NCI-H748 (cell line): ENCODE data around the gene PCNX4.

Experiments used
- DNase-seq: peaks from one replicate; lab custom pipeline; 2025; ENCODE audit not compliant: unreplicated experiment; lab: John Stamatoyannopoulos, UW

The PCNX4 gene

DNA sequence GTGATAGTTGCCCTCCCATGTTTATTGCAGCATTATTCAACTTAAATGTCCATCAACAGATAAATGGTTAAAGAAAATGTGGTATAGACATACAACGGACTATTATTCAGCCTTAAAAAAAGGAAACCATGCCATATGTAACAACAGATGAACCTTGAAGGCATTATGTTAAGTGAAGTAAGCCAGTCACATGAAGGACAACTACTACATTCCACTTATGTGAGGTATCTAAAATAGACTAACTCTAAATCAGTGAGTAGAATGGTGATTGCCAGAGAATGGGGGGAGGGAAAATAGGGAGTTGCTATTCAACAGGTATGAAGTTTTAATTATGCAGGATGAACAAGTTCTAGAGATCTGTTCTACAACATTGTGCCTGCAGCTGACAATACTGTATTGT, 10.1 kb downstream of the PCNX4 start:
- no peak for DNase-seq

DNA sequence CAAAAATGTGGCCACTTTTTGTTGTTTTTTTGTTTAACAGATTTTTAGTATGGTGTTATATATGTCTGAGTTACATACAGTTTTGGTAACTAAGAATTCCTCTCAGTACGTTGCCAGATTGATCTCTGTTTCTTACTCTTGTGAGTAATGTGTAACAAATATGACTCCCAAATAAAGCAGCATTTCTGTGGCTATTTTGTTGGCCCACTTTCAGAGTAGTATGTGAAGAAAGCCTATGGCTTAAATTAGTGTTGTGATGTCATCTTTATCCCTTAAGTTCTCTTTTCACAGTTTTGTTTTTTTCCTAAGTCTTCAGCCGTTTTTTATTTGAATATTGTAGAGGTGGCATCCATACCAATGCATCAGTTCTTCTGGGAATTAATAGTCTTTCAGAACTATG, 10.7 kb downstream of the PCNX4 start:
- DNase-seq: no peak

- DNase-seq: no peak
Measured at GRCh38 chr14:60106339-60106738, 14.6 kb downstream of the PCNX4 start.

- no peak for DNase-seq
Measured at GRCh38 chr14:60107477-60107876, 15.8 kb downstream of the PCNX4 start.

- DNase-seq: no peak
Measured at GRCh38 chr14:60111732-60112131, 20.0 kb downstream of the PCNX4 start.

DNA sequence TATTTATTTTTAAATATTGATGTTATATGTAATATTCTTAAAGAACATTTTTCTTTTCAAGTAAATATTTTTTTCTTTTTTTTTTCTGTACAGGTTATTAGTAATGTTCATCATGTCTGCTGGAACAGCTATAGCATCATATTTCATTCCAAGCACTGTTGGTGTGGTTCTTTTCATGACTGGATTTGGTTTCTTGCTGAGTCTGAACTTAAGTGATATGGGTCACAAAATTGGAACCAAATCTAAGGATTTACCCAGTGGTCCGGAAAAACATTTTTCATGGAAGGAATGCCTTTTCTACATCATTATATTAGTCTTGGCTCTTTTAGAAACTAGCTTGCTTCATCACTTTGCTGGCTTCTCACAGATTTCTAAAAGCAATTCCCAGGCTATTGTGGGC, 23.2 kb downstream of the PCNX4 start:
- DNase-seq: no peak

DNA sequence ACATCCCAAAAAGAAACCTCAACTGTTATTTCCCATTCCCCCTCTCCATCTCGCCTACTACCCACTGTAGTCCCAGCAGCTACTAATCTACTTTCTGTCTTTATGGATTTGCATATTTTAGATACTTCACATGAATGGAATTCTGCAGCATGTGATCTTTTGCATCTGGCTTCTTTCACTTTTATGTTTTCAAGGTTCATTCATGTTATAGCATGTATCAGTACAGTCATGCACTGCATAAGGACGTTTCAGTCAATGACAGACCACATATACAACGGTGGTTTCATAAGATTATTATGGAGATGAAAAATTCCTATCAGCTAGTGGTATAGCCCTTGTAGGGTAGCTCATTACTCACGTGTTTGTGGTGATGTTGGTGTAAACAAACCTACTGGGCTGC, 24.5 kb downstream of the PCNX4 start:
- DNase-seq: no peak

GRCh38 chr14:60125918-60126317, 34.2 kb downstream of the PCNX4 start:
- DNase-seq: no peak

GRCh38 chr14:60133487-60133886, 41.8 kb downstream of the PCNX4 start:
- no peak for DNase-seq

GRCh38 chr14:60134702-60135101, 43.0 kb downstream of the PCNX4 start:
- no peak for DNase-seq

- DNase-seq: peak; percentile 1
Measured at GRCh38 chr14:60151715-60152114, 60.0 kb downstream of the PCNX4 start.

GRCh38 chr14:60153991-60154390, 62.3 kb downstream of the PCNX4 start:
- no peak for DNase-seq

DNA sequence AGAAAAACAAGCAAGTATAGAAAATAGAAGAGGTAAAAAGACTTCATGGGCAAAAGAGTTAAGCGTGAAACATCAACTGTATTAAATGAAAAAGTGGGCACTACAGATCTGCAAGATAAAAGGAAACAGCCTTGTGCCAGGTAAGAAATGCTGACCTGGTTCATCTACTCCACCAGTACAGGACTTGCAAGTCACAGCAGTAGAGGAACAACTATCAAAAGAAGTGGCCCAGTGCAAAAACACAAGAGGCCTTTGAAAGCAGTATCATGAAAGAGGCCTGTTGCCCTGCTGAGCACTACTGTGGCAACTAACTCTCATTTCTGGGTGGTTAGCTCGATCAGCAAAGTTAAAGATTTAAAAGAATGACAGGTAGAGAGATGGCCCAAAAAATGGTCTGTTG, 62.9 kb downstream of the PCNX4 start:
- no peak for DNase-seq

DNA sequence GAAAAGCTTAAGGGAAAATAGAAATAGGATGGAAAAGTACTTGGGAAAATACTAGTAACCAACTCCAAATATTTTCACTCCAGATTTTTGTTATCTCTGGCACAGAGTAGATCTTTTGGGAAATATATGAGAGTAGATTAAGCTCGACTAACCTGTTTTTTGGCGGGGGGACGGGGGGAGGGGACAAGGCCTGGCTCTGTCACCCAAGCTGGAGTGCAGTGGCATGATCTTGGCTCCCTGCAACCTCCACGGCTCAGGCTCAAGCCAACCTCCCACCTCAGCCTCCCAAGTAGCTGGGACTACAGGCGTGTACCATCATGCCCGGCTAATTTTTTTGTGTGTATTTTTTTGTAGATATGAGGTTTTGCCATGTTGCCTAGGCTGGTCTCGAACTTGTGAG, 68.7 kb downstream of the PCNX4 start:
- DNase-seq: no peak

- peak; percentile 83 for DNase-seq
Measured at GRCh38 chr14:60161196-60162107, 69.7 kb downstream of the PCNX4 start.

DNA sequence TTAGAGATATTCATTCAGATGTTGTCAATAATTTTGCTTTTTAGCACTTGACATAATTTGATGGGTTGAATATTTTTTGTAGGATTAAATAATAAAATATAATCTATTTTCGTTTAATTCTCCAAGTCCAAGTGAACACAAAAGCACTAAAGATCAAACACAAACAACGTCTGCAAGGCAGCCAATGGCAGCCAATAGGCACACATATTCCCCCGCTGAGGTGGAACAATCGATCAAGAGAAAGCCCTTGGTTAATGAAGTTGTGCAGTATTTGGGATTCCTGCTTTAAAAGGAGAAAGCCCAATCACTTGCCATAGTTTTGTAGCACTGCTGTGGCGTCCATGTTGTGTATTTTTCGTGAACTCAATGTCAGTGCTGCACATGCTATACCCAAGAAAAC, 72.0 kb downstream of the PCNX4 start:
- peak; percentile 88 for DNase-seq

DNA sequence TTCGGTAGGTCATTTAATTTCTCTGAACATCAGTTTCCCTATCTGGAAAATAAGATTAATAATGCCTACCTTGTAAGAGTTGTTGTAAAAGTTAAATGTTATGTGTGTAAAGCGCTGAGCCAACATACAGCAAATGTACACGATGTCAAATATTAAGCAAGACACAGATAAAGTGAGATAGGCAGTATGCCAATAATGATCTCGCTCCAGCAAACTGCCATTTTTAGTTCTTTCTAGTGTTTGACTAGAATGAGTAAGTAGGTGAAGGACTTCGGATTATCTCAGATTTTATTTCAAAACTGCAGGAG, 72.6 kb downstream of the PCNX4 start:
- no peak for DNase-seq

DNA sequence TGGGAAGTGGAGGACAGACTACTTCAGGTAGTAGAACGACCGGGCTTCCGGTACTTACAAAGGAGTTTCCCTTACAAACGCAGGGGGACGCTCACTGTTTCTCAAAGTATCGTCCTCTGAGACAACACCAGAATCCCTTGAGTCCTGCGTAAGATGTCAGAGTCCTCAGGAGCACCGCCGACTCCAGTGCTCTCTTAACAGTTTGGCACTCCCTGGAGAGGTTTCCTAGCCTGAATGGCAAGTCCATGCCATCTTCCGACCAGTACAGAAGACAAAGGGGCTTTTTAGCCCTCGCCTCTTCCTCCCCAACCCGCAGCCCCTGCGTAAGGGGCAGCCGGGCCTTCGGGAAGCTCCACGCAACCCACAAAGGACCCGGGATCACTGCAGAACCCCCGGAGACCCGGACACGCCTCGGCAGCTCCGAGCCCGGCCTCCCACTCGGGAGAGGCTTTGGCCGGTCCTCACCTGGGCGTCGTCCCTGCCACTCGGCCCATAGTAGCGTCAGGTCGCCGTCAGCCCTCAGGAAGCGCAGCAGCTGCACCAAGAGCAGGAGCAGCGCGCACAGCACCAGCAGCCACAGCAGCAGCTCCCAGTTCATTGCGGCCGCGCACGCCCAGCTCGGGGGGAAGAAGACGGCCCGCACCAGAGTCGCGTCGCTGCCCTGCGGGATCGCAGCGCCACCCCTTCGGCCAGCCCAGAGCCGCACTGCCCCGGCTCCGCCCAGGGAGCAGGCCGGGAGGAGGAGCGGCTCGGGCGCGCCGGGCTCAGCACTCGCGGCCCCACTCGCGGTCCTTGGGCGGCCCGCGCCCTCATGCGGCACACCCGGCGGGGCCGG, 73.2 kb downstream of the PCNX4 start, which contains the start of gene DHRS7:
Gene DHRS7, minus strand, starts transcription at position 687 of the 835 bp plus-strand sequence. Its CDS starts 89 bp downstream, at position 598.
- DNase-seq: peak; percentile 90

DNA sequence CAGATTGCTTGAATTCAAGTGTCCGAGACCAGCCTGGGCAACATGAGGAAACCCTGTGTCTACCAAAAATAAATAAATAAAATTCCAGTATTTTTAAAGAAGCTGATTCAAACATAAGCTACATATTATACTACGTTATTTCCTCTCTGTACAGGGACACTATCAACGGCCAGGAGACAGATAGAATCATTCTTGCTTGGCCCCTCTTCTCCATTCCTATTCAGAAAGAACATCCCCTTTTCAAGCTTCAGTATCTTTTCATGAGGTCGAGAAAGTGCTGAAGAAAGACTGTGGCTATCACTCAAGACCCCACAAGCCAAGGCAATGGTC, 73.8 kb downstream of the PCNX4 start:
- DNase-seq: peak; percentile 47

DNA sequence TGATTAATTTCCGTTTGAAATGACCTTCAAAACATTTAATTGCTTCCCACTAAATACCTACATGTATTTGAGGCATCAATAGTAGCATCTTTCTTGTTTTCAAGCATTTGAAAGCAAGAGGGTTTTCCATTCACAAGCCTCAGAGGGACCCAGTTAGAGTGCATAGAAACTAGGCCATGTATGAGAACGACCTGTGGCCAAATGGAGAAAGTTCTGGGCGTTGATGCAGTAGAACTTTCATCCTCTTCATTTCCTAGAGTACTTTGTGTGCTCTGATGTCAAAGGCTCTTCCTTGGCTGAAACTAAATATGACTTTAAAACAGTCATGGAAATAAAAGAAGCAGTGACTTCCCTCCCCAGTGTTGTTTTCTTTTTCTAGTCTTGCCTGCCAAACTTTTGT, 74.4 kb downstream of the PCNX4 start:
- peak; percentile 10 for DNase-seq

GRCh38 chr14:60169722-60170121, 78.0 kb downstream of the PCNX4 start:
- no peak for DNase-seq

GRCh38 chr14:60170948-60171347, 79.2 kb downstream of the PCNX4 start:
- no peak for DNase-seq
